Stimulated activated effector memory CD8-positive, alpha-beta T cell treated with anti-CD3 and anti-CD28 coated beads, Interleukin-12 subunit alpha, Interleukin-12 subunit beta, amount 100 ng/mL, for 72 hours (primary cell): ENCODE measurements around the gene EPS8L1.
"Not testable (repeated sequence)": the region's sequence is repeated elsewhere in the genome, so short reads cannot be mapped to it uniquely, and the experiment has no call there.

Experiments used
- ATAC-seq: fragments of 150-1000 bp; cut with Tn5 transposase; 2 replicates; pipeline ENCODE4 v1.10.0; 2021
- DNase-seq, 2 donors: peaks; one replicate each; pipeline ENCODE4 v3.0.0; 2021 to 2022; ENCODE audit warnings: low spot score in 2 of 2
- H3K27ac Mint-ChIP-seq: one replicate; pipeline ENCODE4 v1.8.0; 2022; ENCODE audit warnings: mild to moderate bottlenecking, mixed read lengths
- H3K36me3 Mint-ChIP-seq: one replicate; pipeline ENCODE4 v1.8.0; 2022; ENCODE audit warnings: mild to moderate bottlenecking, mixed read lengths
- H3K4me1 Mint-ChIP-seq: one replicate; pipeline ENCODE4 v1.8.0; 2022; ENCODE audit warnings: mixed read lengths
- H3K4me3 Mint-ChIP-seq: one replicate; pipeline ENCODE4 v1.8.0; 2022; ENCODE audit warnings: mild to moderate bottlenecking, mixed read lengths
- H3K9me3 Mint-ChIP-seq: one replicate; pipeline ENCODE4 v1.8.0; 2022; ENCODE audit warnings: mixed read lengths

The EPS8L1 gene

DNA sequence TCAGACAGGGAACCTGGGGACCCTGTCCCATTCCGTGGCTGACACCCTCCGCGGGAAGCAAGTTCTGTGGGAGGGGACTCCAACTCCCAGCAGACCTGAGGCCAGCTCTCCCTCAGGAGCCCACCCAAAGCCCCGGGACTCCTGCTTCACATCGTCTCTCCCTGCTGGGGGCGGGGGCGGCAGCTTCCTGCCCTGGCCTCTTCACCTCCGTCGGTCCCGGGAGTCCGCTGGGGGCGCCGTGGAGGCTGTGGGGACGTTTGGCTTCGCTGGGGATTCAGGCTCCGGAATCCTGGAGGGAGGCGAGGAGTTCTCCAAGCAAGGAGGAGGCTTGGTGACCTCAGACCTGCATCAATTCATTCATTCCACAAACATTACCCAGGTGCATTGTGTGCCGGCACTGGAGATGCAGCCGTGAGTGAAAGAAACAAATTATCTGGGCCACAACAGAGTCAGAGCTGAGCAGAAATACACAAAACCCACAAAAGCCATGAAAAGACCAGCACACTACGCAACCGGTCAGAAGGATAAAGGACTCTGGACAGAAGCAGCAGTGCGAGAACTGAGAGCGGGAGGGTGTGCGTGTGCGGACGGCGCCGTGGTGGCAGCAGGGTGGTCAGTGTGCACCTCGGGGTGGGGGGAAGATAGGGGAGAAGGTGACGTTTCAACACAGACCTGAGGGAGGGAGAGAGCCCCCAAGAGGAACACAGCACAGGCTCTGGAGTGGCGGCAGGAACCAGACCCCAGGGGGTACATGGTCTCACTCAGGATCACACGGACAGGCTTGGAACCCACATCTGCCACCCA lies 19.0 kb downstream of the EPS8L1 start:
- peaks cover 21% of the 10 kb centered on the region for H3K36me3 Mint-ChIP-seq
- H3K9me3 Mint-ChIP-seq = no peaks in the 10 kb centered on the region
- no peak overlapping the region for H3K4me3 Mint-ChIP-seq
- DNase-seq = no peak
- peaks cover 10% of the 10 kb centered on the region for H3K4me1 Mint-ChIP-seq
- ATAC-seq = no peak
- no peak overlapping the region for H3K27ac Mint-ChIP-seq

DNA sequence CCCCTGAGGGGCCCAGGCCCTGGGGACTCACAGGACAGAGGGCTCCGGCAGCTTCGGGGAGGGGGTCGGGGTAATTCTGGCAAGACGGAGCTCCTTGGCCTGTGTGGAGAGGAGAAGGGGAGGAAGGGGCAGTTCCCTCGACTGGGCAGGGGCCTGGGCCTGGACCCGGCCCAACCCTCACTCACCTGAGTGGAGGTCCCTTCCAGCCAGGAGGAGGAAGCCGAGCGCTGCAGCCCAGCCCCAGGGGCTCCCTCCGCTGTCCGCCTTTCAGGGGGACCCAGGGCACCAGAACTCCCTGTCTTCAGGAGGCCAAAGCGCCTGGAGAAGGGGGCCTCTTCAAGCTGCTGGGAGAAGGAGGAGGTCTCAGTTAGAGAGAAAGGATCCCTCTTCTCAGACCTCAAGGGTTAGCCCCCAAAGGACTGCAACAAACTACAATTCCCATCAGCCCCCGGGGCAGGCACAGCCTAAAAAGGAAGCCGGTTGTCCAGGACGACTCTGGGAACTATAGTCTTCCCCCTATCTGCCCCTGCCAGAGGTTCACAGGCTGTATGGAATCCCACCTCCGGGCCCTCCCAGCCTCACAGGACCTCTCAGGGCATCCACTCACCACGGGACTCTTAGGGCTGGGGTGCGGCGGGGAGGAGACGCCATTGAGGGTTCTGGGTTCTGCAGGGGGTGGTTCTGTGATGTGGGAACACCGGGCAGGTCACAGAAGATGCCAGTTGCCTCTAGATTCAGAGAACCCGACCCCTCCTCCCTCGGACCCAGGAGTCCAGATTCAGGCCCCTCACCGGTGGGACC lies 19.8 kb downstream of the EPS8L1 start:
- H3K4me3 Mint-ChIP-seq = no peak overlapping the region
- ATAC-seq (no peak), DNase-seq (no peak)
- no peaks in the 10 kb centered on the region for H3K9me3 Mint-ChIP-seq
- H3K36me3 Mint-ChIP-seq = peaks cover 21% of the 10 kb centered on the region
- H3K4me1 Mint-ChIP-seq = peaks cover 11% of the 10 kb centered on the region
- no peak overlapping the region for H3K27ac Mint-ChIP-seq

DNA sequence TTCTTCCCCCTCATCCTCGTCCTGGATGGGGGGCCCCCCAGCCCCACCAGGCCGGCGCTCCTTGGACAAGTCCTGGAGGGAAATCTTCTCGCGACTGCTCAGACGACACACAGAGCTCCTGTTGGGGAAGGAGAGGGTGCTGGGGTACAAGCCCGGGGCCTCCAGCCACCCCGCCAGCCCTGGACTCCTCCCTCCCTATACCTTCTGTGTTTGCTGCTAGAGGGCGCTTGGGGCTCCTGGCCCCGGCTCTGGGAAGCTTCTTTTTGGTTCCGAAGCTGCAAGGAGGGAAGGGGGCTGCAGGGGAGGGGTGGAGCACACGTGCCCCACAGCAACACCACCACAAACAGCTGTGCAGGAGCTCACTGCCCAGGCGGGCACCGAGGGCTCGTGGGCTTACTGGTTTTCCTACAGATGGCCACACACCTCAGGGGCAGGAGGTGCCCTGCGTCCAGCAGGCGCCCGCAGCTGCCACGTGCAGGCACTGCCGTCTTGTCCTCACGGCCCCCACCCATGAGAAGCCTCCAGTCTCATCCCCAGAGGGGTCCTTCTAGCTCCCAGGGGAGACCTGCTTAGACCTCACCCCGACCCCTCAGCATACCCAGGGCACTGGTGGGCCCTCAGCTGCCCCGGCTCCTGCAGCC lies 20.5 kb downstream of the EPS8L1 start:
- no peak for DNase-seq
- no peak for ATAC-seq
- peaks cover 11% of the 10 kb centered on the region for H3K4me1 Mint-ChIP-seq
- H3K9me3 Mint-ChIP-seq = no peaks in the 10 kb centered on the region
- no peak overlapping the region for H3K4me3 Mint-ChIP-seq
- peaks cover 14% of the 10 kb centered on the region for H3K36me3 Mint-ChIP-seq
- no peak overlapping the region for H3K27ac Mint-ChIP-seq

DNA sequence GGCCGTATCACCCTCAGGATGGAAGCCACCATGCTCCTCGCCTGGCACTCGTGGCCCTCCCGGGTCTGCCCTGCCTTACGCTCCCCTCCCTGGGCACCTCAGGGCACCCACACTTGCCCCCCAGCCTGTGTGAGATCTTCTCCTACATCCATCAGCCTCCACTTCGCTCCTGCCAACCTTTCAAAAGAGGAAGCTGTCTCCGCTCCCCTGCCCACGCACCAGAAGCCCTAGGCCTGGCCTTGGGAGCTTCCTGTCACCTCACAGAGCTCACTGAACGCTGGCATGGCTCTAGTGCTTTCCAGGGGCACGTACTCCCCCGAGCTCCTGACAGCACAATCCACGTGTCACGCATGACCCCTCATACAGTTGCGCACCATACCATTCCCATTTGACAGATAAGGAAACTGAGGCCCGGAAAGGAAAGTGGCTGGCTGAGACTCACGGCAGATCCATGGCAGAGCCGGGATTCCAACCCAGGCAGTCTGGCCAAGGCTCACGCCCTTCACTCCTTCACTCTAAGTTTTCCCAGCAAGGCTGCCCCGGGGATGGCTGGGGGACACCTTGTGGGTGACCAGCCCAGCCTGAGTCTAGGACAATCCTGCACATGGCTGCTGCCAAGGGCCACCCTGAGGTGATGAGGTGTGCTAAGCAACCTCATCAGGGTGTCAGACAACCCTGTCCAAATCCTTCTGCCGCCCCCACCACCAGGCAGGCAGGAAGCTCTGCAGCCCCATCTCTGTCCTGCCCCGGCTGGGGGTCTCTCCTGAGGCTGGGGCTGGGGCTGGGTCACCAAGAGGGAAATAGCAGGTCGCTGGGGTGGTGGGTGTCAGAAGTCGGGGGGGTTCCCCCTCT lies 22.4 kb downstream of the EPS8L1 start:
- peak overlapping the region; percentile 40 for H3K27ac Mint-ChIP-seq
- H3K4me3 Mint-ChIP-seq = no peak overlapping the region

DNA sequence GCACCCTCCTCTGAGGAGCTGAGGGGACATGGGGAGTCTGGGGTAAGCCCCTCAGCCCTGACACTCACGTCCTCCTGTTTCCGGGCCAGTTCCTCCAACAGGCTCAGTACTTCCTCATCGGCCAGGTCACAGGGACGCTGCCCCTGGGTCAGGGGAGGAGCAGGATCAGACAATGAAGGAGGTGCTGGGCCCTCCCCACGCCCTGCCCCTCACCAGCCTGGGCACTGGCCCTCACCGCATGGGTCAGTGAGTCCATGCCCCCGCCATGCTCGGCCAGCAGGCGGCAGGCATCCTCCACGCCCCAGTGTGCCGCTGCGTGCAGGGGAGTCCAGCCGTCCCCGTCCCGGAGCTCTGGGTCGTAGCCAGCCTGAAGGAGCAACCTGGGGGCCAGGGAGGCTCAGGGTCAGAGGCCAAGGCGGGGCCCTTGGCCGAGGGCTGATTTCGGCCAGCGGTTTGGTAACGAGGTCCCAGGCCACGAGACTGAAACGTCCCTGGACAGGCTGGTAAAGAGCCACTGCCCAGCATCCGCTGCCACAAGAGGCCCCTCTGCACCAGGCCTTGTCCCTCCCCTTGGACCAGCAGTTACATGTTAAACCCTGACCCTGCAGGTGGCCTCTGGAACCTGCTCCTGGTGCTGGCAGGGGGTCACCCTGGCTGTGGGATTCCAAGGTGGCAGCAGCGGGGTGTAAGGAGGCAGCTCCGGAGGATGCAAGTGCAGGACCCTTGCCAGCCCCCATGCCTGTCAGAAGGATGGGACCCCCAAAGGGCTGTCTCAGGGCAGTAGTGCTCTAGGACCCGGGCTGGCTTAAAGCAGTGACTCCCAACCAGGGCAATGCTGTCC lies 23.3 kb downstream of the EPS8L1 start:
- DNase-seq (no peak), ATAC-seq (no peak)
- Mint-ChIP-seq H3K9me3 (no peaks in the 10 kb centered on the region), H3K4me1 (peaks cover 11% of the 10 kb centered on the region), H3K36me3 (peaks cover 36% of the 10 kb centered on the region), H3K27ac (no peak overlapping the region), H3K4me3 (no peak overlapping the region)

More for the DNA sequence above, 22.4 kb downstream of the EPS8L1 start:
- Mint-ChIP-seq H3K36me3 (peaks cover 30% of the 10 kb centered on the region), H3K4me1 (peaks cover 11% of the 10 kb centered on the region), H3K9me3 (no peaks in the 10 kb centered on the region)
- DNase-seq = no peak
- no peak for ATAC-seq

DNA sequence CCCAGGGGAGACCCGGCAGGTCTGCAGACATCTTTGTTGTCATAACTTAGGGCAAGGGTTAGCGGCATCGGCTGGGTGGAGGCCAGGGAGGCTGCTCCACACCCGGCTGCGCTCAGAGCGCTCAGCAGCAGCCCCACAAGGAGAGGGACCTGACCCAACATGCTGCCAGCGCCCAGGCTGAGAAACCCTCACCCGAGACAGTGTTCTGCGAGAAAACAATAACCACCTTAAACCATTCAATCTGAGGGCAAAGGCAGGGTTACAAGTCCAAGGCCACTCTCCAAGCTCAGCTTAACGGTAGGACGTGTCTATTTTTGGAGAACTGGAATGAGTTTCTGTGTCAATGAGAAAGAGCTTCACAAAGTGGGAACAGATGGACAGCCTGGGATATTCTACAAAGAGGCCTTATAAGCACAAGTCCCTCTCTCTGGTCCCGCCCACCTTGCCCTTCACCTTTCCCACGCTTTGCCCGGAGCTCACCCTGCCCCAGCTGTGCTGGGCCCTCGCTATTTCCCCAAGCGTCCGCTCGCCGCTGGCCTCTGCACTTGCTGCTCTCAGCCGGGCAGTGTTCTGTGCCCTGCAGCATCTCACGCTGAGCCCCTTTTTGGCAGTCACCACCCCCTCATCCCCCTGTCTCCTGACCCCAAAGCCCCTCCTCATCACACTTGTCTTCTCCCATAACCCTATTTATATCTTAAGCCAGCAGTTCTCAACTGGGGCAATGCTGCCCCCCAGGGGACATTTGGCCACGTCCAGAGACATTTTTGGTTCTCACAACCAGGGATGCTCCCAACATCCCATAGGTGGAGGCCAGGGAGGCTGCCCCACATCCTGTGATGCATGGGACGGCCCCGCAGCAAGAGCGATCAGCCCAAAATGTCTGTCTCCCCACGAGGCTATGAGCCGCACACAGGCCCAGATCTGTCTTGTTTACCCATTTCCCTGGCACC lies 24.2 kb downstream of the EPS8L1 start:
- no peaks in the 10 kb centered on the region for H3K9me3 Mint-ChIP-seq
- H3K27ac Mint-ChIP-seq = no peak overlapping the region
- DNase-seq = no peak
- H3K4me3 Mint-ChIP-seq = no peak overlapping the region
- H3K36me3 Mint-ChIP-seq = peaks cover 36% of the 10 kb centered on the region
- peaks cover 11% of the 10 kb centered on the region for H3K4me1 Mint-ChIP-seq
- ATAC-seq = no peak

DNA sequence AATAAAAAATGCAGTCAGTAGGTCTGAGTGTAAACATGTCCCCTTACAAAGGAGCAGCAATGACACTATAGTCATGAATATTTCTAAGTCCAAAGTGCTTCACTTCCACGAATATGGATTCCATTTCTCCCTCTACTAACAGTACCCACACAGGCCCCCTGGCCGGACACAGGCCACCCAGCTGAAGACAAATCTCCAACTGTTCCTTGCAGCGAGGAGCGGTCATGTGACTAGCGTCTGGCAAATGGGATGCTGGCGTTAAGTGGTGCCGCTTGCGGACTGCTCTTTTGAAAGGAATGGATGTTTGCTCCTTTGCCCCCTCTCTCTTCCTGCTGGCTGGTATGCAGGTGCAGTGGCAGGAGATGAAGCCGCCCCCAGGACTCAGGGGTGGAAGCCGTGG lies 25.6 kb downstream of the EPS8L1 start:
- ATAC-seq = no peak
- peaks cover 46% of the 10 kb centered on the region for H3K36me3 Mint-ChIP-seq

DNA sequence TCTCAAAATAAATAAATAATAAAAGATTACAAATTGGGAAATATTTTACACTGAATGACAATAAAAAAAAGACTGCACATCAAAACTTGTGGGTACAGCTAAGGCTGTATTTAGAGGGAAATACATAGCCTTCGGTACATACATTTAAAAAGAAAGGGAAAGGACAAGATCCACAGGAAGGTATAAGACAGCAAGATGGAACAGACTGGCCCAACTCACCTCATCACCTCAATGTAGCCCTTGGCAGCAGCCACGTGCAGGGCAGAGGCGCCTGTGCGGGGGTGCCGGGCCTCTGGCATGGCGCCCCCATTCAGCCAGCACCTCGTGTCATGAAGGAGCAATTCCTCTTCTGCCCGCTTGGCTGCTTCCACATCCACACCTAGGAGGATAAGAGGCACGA lies 27.5 kb downstream of the EPS8L1 start:
- no peak overlapping the region for H3K27ac Mint-ChIP-seq
- DNase-seq = no peak
- H3K36me3 Mint-ChIP-seq = peaks cover 46% of the 10 kb centered on the region
- H3K9me3 Mint-ChIP-seq = no peaks in the 10 kb centered on the region
- H3K4me1 Mint-ChIP-seq = peaks cover 20% of the 10 kb centered on the region
- no peak overlapping the region for H3K4me3 Mint-ChIP-seq
- ATAC-seq = no peak

More for the DNA sequence above, 25.6 kb downstream of the EPS8L1 start:
- Mint-ChIP-seq H3K27ac (no peak overlapping the region), H3K4me3 (no peak overlapping the region), H3K9me3 (no peaks in the 10 kb centered on the region), H3K4me1 (peaks cover 18% of the 10 kb centered on the region)
- DNase-seq = no peak

DNA sequence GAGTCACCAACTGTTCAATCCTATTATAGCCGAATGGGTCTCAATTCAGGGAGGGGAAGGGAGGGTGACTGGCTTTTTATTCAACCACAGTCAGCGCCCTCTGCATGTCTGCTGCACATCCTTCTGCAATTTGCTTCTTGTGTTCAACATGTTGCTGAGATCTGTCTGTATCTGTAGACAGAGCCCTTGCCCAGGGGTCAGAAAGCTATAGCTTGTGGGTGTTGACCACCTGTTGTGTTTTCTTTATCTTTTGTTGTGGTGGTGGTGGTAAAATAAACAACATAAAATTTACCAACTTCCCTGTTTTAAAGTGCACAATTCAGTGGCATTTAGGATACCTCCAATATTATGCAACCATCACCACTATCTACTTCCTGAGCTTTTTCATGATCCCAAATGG lies 29.6 kb downstream of the EPS8L1 start:
- DNase-seq (no peak), ATAC-seq (no peak)
- Mint-ChIP-seq H3K36me3 (peaks cover 58% of the 10 kb centered on the region), H3K9me3 (no peaks in the 10 kb centered on the region), H3K4me1 (peaks cover 25% of the 10 kb centered on the region), H3K27ac (peak overlapping the region; percentile 32), H3K4me3 (no peak overlapping the region)

DNA sequence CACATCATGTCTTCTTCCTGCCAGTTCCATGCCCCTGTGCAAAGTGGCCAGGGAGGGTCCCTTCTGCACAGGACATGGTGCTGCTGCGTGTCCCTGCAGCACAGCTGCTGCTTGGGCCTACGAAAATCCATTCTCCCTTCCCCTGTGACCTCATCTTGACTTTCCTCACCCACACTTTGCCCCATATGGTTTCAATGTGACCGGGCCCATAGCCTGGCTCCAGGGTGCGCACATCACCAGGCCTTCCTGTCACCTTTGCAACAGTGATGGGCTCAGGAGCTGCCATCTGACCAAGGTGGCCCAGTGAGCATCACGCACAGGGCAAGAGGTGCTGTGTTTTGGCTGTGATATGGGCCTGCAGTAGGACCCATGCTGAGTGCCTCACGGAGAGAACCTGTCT lies 30.9 kb downstream of the EPS8L1 start:
- Mint-ChIP-seq H3K4me1 (peaks cover 23% of the 10 kb centered on the region), H3K9me3 (no peaks in the 10 kb centered on the region), H3K36me3 (peaks cover 62% of the 10 kb centered on the region), H3K27ac (peak overlapping the region; percentile 32), H3K4me3 (no peak overlapping the region)
- no peak for DNase-seq
- ATAC-seq = no peak

DNA sequence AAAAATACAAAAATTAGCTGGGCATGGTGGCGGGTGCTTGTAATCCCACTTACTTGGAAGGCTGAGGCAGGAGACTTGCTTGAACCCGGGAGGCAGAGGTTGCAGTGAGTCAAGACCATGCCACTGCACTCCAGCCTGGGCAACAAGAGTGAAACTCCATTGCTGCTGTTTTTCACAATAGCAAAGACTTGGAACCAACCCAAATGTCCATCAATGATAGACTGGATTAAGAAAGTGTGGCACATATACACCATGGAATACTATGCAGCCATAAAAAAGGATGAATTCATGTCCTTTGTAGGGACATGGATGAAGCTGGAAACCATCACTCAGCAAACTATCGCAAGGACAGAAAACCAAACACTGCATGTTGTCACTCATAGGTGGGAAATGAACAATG lies 31.6 kb downstream of the EPS8L1 start:
- not testable (repeated sequence) for ATAC-seq, H3K9me3 Mint-ChIP-seq, H3K27ac Mint-ChIP-seq, DNase-seq, H3K4me3 Mint-ChIP-seq
- peaks cover 56% of the 10 kb centered on the region for H3K36me3 Mint-ChIP-seq
- peaks cover 23% of the 10 kb centered on the region for H3K4me1 Mint-ChIP-seq

DNA sequence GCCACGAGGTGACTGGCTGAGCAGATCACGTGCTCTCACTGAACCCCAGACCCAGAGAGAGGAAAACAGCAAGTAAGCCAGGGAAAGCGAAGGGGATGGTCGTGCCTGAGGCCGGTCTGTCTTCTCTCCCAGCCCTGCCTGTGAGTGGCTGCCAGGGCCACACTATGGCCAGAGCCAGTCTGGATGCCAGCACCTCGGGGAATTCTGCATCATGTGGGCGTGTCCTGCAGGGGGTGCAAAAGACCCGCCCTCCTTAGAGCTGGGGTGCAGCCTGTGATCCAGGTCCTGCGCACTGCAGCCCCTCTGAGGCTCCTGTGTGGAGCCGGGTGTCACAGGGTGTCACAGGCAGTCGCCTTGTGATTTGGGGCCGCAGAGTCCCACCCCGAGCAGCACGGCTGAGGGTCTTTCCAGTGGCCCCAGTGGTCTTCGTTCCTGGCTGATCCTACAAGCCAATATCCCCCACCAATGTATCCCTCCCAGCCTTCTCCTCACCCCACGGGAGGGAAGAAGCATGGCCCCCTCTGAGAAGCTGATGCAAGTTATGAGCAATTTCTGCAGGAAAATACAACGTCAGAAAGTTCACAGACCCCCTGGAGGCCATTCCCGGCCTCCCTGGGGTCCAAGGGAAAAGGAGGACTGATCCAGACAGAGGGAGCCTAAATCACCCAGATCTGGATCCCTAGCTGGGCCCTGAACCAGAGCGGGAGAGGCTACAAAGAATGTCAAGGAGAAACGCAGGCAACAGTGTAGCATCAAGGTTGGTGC lies 34.0 kb downstream of the EPS8L1 start:
- DNase-seq (no peak), ATAC-seq (no peak)
- no peaks in the 10 kb centered on the region for H3K9me3 Mint-ChIP-seq
- no peak overlapping the region for H3K4me3 Mint-ChIP-seq
- H3K36me3 Mint-ChIP-seq = peaks cover 41% of the 10 kb centered on the region
- H3K27ac Mint-ChIP-seq = no peak overlapping the region
- H3K4me1 Mint-ChIP-seq = peaks cover 30% of the 10 kb centered on the region
